ENCODE data around the gene ENTPD5. TPM values are rescaled to one million over a fixed set of nuclear protein-coding genes. Genes with fewer than 3 reads are reported as not detected.
"Not testable (repeated sequence)": the region's sequence is repeated elsewhere in the genome, so short reads cannot be mapped to it uniquely, and the experiment has no call there.

The ENTPD5 gene
- total RNA-seq, 4 donors from 2014 or later: 0.59 to 285 (median 14.0) TPM

DNA sequence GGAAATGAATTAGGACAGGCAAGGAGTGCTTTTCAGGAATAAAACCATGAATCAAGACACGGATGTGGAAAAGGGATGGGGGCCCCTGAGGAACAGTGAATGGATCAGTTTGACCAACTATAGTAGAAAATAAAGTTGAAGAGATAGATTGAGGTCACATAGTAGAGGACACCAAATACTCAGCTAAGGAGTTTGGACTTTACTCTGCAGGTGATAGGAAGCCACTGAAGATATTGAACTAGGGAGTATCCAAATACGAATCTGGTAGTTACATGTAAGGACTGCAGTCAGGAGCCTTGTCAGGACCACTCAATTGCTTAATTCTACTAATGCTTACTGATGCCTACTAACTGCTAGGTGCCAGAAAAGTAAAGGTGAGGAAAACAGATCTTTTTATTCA, 20.4 kb downstream of the ENTPD5 start:
- Histone ChIP-seq H3K27ac (no peak overlapping the region), H3K36me3 (no peaks in the 10 kb centered on the region), H3K9me3 (no peaks in the 10 kb centered on the region), H3K4me3 (no peak overlapping the region), H3K4me1 (no peaks in the 10 kb centered on the region), H3K27me3 (no peaks in the 10 kb centered on the region)
- no peak for TF ChIP-seq POLR2A (IDR thresholded peaks at IDR 0.05)
- DNase-seq: no peak
- intact Hi-C loops (cut with DNase I; ENCODE audit: low total_unique reads): no loop called here

DNA sequence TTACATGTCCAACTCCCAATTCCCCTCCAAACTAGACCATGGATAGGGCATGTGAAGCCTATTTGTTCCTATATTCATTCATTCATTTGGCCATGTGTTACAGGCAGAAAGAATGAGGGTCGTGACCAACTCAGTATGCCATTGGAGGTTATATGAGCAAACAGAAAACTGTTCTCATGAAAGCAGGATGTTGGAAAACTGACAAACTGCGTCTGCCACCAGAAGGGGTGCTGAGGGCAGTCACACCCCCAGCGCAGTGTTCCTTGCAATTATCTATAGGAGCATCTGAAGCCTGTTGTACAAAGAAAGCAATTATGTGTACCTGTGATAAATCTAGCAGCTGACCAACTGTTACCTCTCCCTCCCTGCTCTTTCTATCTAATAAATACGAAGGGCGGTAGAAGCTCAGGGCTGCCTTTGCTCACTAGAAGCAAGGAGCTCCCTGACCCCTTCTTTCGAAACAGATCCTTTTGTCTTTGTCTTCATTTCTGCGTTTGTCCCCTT, 21.1 kb downstream of the ENTPD5 start:
- Histone ChIP-seq H3K4me3 (no peak overlapping the region), H3K36me3 (no peaks in the 10 kb centered on the region), H3K9me3 (no peaks in the 10 kb centered on the region), H3K4me1 (no peaks in the 10 kb centered on the region), H3K27me3 (no peaks in the 10 kb centered on the region), H3K27ac (no peak overlapping the region)
- intact Hi-C loops (cut with DNase I; ENCODE audit: low total_unique reads): no loop called here
- TF ChIP-seq POLR2A (IDR thresholded peaks at IDR 0.05): no peak
- no peak for TF ChIP-seq CTCF (IDR thresholded peaks at IDR 0.05)
- no peak for DNase-seq

DNA sequence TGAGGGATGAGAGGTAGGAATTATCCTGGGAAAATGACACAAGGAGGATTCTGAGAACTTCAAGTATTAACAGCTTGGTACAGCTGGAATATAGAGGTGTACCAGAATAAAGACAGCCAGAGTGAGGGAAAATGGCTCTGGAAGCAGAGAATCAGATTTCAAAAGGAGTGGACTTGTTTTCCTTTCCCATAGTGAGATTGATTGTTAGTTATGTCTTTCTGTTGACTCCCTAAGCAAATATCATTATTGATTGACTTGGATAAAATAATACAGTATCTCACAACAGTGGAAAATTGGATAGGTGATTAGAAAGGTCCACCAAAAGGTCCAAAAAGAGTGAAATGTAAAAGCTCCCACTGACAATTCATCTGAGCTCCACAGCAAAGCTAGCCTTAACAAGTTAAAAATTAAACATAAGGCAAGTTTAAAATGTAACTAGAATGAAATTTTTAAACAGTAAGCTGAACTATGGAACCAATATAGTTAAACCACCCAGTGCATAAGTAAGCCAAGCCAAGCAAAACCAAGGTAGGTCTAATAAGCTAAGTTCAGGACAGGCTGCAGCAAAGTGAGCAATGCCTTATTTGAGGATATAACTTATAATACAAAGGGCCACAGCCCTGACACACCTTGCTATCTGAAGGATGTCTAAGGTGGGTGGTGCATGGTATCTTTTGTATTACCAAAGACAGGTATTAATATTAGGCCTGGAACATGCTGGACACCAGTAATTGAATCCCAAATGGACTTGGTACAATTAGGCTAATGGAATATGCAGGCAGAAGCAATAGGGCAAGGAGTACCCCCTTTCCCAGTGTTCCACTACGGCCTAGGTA, 21.8 kb downstream of the ENTPD5 start:
- intact Hi-C loops (cut with DNase I; ENCODE audit: low total_unique reads): no loop called here
- TF ChIP-seq POLR2A (IDR thresholded peaks at IDR 0.05) (no peak), CTCF (IDR thresholded peaks at IDR 0.05) (no peak)
- Histone ChIP-seq H3K36me3 (no peaks in the 10 kb centered on the region), H3K4me1 (no peaks in the 10 kb centered on the region), H3K9me3 (no peaks in the 10 kb centered on the region), H3K27me3 (no peaks in the 10 kb centered on the region), H3K27ac (no peak overlapping the region), H3K4me3 (no peak overlapping the region)
- DNase-seq: no peak

DNA sequence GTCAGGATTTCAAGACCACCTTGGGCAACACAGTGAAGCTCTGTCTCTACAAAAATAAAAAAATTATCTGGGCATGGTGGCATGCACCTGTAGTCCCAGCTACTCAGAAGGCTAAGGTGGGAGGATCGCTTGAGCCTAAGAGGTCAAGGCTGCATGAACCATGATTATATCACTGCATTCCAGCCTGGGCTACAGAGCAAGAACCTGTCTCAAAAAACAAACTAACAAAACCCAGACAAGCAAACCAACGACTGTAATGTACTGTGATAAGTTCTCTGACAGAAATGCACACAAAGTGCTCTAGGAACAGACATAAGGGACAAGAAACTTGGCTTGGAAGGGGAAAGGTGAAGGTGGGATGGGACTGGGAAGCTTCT, 22.4 kb downstream of the ENTPD5 start:
- intact Hi-C loops (cut with DNase I; ENCODE audit: low total_unique reads): no loop called here
- TF ChIP-seq CTCF (IDR thresholded peaks at IDR 0.05) (no peak), POLR2A (IDR thresholded peaks at IDR 0.05) (no peak)
- Histone ChIP-seq H3K27me3 (no peaks in the 10 kb centered on the region), H3K9me3 (no peaks in the 10 kb centered on the region), H3K36me3 (no peaks in the 10 kb centered on the region), H3K27ac (no peak overlapping the region), H3K4me3 (no peak overlapping the region), H3K4me1 (no peaks in the 10 kb centered on the region)
- DNase-seq: no peak

- no peaks in the 10 kb centered on the region for H3K4me1 ChIP-seq
- no peaks in the 10 kb centered on the region for H3K36me3 ChIP-seq
- intact Hi-C loops (cut with DNase I; ENCODE audit: low total_unique reads): no loop called here
- H3K27me3 ChIP-seq: no peaks in the 10 kb centered on the region
- H3K27ac ChIP-seq: no peak overlapping the region
- DNase-seq: no peak
- TF ChIP-seq POLR2A (IDR thresholded peaks at IDR 0.05) (no peak), CTCF (IDR thresholded peaks at IDR 0.05) (no peak)
- H3K4me3 ChIP-seq: no peak overlapping the region
- H3K9me3 ChIP-seq: no peaks in the 10 kb centered on the region
Observed at GRCh38 chr14:73995977-73996378, 23.1 kb downstream of the ENTPD5 start.

DNA sequence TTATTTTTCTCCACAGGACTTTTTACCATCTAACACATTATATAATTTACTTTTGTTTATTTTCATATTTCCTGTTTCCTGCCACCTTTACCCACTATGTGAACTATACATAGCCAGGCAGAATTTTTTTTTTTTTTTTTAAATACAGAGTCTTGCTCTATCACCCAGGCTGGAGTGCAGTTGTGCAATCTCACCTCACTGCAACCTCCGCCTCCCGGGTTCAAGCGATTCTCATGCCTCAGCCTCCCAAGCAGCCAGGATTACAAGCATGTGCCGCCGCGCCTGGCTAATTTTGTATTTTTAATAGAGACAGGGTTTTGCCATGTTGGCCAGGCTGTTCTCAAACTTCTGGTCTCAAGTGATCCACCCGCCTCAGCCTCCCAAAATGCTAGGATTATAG, 24.2 kb downstream of the ENTPD5 start:
- DNase-seq; H3K36me3 ChIP-seq; H3K9me3 ChIP-seq; H3K27ac ChIP-seq; H3K4me1 ChIP-seq; H3K27me3 ChIP-seq; H3K4me3 ChIP-seq; intact Hi-C loops (cut with DNase I; ENCODE audit: low total_unique reads): not testable (repeated sequence)

Data from uterus (tissue), 4 donors.